OCI-LY3 (cell line): ENCODE results near the gene SH3GL3.

ENCODE experiments used
- H2AFZ ChIP-seq: fragments of 200-600, 300-600 bp; shearing (Covaris generic); 2 replicates; pipeline ENCODE4 v1.6.0; 2014; ENCODE audit warnings: antibody characterized with exemption, low read depth, low read length
- H3K27ac ChIP-seq: fragments of 200-600, 300-600 bp; sonication (generic); 2 replicates; pipeline ENCODE4 v1.5.1; 2014; ENCODE audit warnings: mild to moderate bottlenecking, low read length, moderate library complexity, mixed read lengths
- H3K27me3 ChIP-seq: fragments of 200-600, 300-600 bp; sonication (generic); 2 replicates; pipeline ENCODE4 v1.6.1; 2014; ENCODE audit warnings: low read depth, low read length, mixed read lengths
- H3K36me3 ChIP-seq: fragments of 200-600, 300-600 bp; sonication (generic); replicated peaks from 2 replicates; pipeline ENCODE3; 2014; ENCODE audit warnings: low read depth, low read length, mixed read lengths
- H3K4me1 ChIP-seq: fragments of 300-600, 200-600 bp; sonication (generic); 2 replicates; pipeline ENCODE4 v1.6.1; 2014; ENCODE audit warnings: low read length, mixed read lengths
- H3K4me2 ChIP-seq: fragments of 200-600, 300-600 bp; sonication (generic); 2 replicates; pipeline ENCODE4 v1.6.1; 2014; ENCODE audit warnings: low read length, mixed read lengths
- H3K4me3 ChIP-seq: fragments of 300-600, 200-600 bp; sonication (generic); 2 replicates; pipeline ENCODE4 v1.5.1; 2014; ENCODE audit warnings: antibody characterized with exemption, mild to moderate bottlenecking, low read length, moderate library complexity
- H3K79me2 ChIP-seq: fragments of 300-600, 200-600 bp; shearing (Covaris generic); 2 replicates; pipeline ENCODE4 v1.6.1; 2014; ENCODE audit warnings: mild to moderate bottlenecking, low read length, mixed read lengths
- H3K9ac ChIP-seq: fragments of 300-600, 200-600 bp; shearing (Covaris generic); 2 replicates; pipeline ENCODE4 v1.6.0; 2014; ENCODE audit warnings: mild to moderate bottlenecking, low read length, moderate library complexity
- H3K9me3 ChIP-seq: fragments of 200-600, 300-600 bp; shearing (Covaris generic); 2 replicates; pipeline ENCODE4 v1.6.1; 2014; ENCODE audit warnings: low read length, mixed read lengths; ENCODE audit not compliant: insufficient read depth
- H4K20me1 ChIP-seq: fragments of 200-600, 300-600 bp; sonication (generic); 2 replicates; pipeline ENCODE4 v1.6.1; 2016; ENCODE audit warnings: low read length, mixed read lengths; ENCODE audit not compliant: insufficient read depth
- CTCF ChIP-seq: fragments of 200-600, 300-600 bp; sonication (generic); IDR thresholded peaks from 2 replicates; pipeline ENCODE4 v1.5.1; 2014; ENCODE audit warnings: antibody characterized with exemption, low read length, low read depth
- EZH2phosphoT487 ChIP-seq: fragments of 200-600 bp; shearing (Covaris generic); IDR thresholded peaks from 2 replicates; pipeline ENCODE4 v1.6.1; 2018; ENCODE audit warnings: antibody characterized with exemption, mixed run types, low read depth

Gene SH3GL3

GRCh38 chr15:83653639-83654378 is 206.7 kb downstream of the SH3GL3 start, which contains the start of gene ADAMTSL3:
Gene ADAMTSL3 (plus strand): TSS chr15:83654123. CDS start chr15:83655762, 1,639 bp downstream.
- no peak within 1 kb of the TSS for H3K4me2 ChIP-seq
- no peaks in the 10 kb centered on the region for H3K9me3 ChIP-seq
- no peaks in the 10 kb centered on the region for H3K4me1 ChIP-seq
- no peaks in the 10 kb centered on the region for H3K36me3 ChIP-seq
- H3K27ac ChIP-seq, result no peak within 1 kb of the TSS
- H3K4me3 ChIP-seq, result no peak within 1 kb of the TSS
- no peak for TF ChIP-seq CTCF
- TF ChIP-seq EZH2phosphoT487, result no peak
- no peak within 1 kb of the TSS for H2AFZ ChIP-seq
- no peak within 1 kb of the TSS for H3K9ac ChIP-seq
- H3K27me3 ChIP-seq, result peaks cover 16% of the 10 kb centered on the region; the same call in 1 of the 2 replicates
- no peaks in the 10 kb centered on the region for H4K20me1 ChIP-seq
- no peaks in the 10 kb centered on the region for H3K79me2 ChIP-seq

- Histone ChIP-seq H2AFZ (no peak overlapping the region), H3K4me2 (no peak overlapping the region), H3K4me3 (no peak overlapping the region)
Observed at GRCh38 chr15:83654379-83655236, 207.5 kb downstream of the SH3GL3 start.

GRCh38 chr15:83655237-83655616 is 208.1 kb downstream of the SH3GL3 start:
- Histone ChIP-seq H3K4me3 (no peak overlapping the region), H2AFZ (no peak overlapping the region), H3K9me3 (no peaks in the 10 kb centered on the region), H3K9ac (no peak overlapping the region), H3K79me2 (no peaks in the 10 kb centered on the region), H3K4me2 (no peak overlapping the region), H3K27ac (no peak overlapping the region), H3K4me1 (no peaks in the 10 kb centered on the region), H3K27me3 (peaks cover 17% of the 10 kb centered on the region; the same call in 1 of the 2 replicates), H3K36me3 (no peaks in the 10 kb centered on the region), H4K20me1 (no peaks in the 10 kb centered on the region)
- no peak for TF ChIP-seq CTCF
- no peak for TF ChIP-seq EZH2phosphoT487

More at GRCh38 chr15:83654379-83655236, 207.5 kb downstream of the SH3GL3 start:
- no peaks in the 10 kb centered on the region for H3K36me3 ChIP-seq
- no peaks in the 10 kb centered on the region for H3K9me3 ChIP-seq
- TF ChIP-seq CTCF, result no peak
- TF ChIP-seq EZH2phosphoT487, result no peak
- H3K4me1 ChIP-seq, result no peaks in the 10 kb centered on the region
- no peak overlapping the region for H3K9ac ChIP-seq
- H4K20me1 ChIP-seq, result no peaks in the 10 kb centered on the region
- H3K79me2 ChIP-seq, result no peaks in the 10 kb centered on the region
- H3K27me3 ChIP-seq, result peaks cover 17% of the 10 kb centered on the region; the same call in 1 of the 2 replicates
- no peak overlapping the region for H3K27ac ChIP-seq

- Histone ChIP-seq H3K9ac (no peak overlapping the region), H3K79me2 (no peaks in the 10 kb centered on the region), H3K4me3 (no peak overlapping the region), H3K27me3 (0 out of 2 replicates have a peak, but pooled peaks cover 11% of the 10 kb centered on the region), H3K36me3 (no peaks in the 10 kb centered on the region), H4K20me1 (no peaks in the 10 kb centered on the region), H3K4me2 (no peak overlapping the region), H3K27ac (no peak overlapping the region), H3K4me1 (no peaks in the 10 kb centered on the region), H3K9me3 (no peaks in the 10 kb centered on the region), H2AFZ (no peak overlapping the region)
- TF ChIP-seq CTCF, result no peak
- TF ChIP-seq EZH2phosphoT487, result no peak
Observed at GRCh38 chr15:83656192-83656591, 209.1 kb downstream of the SH3GL3 start.
